K562 (cell line): ENCODE measurements around the gene OPHN1. TPM values are rescaled to one million over a fixed set of nuclear protein-coding genes. Genes with fewer than 3 reads are reported as not detected.

Source experiments
- ATAC-seq: fragments of 200-7000 bp; cut with Tn5 transposase; 3 replicates; pipeline ENCODE4 v1.9.1; 2020; ENCODE audit warnings: moderate library complexity
- BruUV-seq: library from RNA; stranded (reverse); fragments of 400-500 nt; replicated peaks from 2 replicates; lab custom pipeline; 2021; lab: Mats Ljungman, UMichigan
- CTCF ChIA-PET: fragments of 300-600 bp; formaldehyde crosslinking; extraction: SDS; loops from one replicate; lab custom pipeline; 2021; ENCODE audit warnings: low intra/inter-chr PET ratio; lab: Yijun Ruan, JAX
- POLR2A ChIA-PET: fragments of 300-600, 350-650 bp; sonication (Branson Sonifier 250); formaldehyde crosslinking; extraction: SDS; loops from one replicate; lab custom pipeline; 2021; ENCODE audit warnings: antibody characterized with exemption, inconsistent platforms; lab: Yijun Ruan, JAX
- DNase-seq, 4 experiments: peaks; one replicate each; pipeline versions ENCODE4 v3.0.0 to v3.0.0-alpha.2; 2011 to 2018; ENCODE audit warnings: low spot score in 3 of 4, mixed read lengths in 3 of 4; ENCODE audit errors: extremely low read depth in 1 of 4
- FAIRE-seq: peaks from 2 replicates; lab custom pipeline; 2011; peaks lifted over from hg19 to GRCh38; lab: Jason Lieb, UNC
- H2AFZ ChIP-seq: 2 replicates; pipeline ENCODE4 v1.6.0; 2011; ENCODE audit warnings: low read depth, low read length, control low read depth, inconsistent platforms
- H3K27ac ChIP-seq: fragments of 200-600 bp; 3 replicates; pipeline ENCODE4 v1.8.0; 2011; ENCODE audit warnings: low read depth, mild to moderate bottlenecking, control low read depth, inconsistent platforms, low read length, moderate library complexity, mixed read lengths; ENCODE audit errors: extremely low read depth
- H3K27me3 ChIP-seq, 2 experiments: fragments of 300-600 bp in 1 of 2; 2 replicates in 1 of 2; 3 replicates in 1 of 2; pipeline versions ENCODE4 v1.6.0 to v1.8.0; 2011; ENCODE audit warnings: inconsistent platforms in 2 of 2, low read length in 2 of 2, mild to moderate bottlenecking in 1 of 2, mixed read lengths in 1 of 2, moderate library complexity in 1 of 2; ENCODE audit not compliant: control insufficient read depth in 2 of 2, insufficient read depth in 2 of 2
- H3K36me3 ChIP-seq: fragments of 300-600 bp; 3 replicates; pipeline ENCODE4 v1.8.0; 2011; ENCODE audit warnings: mild to moderate bottlenecking, low read length, inconsistent platforms; ENCODE audit not compliant: control insufficient read depth, insufficient read depth
- H3K4me1 ChIP-seq, 2 experiments: fragments of 200-600 bp in 1 of 2; replicated peaks in 1 of 2; 2 replicates in 1 of 2; 3 replicates in 1 of 2; pipeline versions ENCODE4 v1.5.1 to v1.8.0; 2011; ENCODE audit warnings: inconsistent platforms in 2 of 2, low read length in 2 of 2, mild to moderate bottlenecking in 1 of 2, mixed read lengths in 1 of 2, moderate library complexity in 1 of 2; ENCODE audit not compliant: control insufficient read depth in 2 of 2, insufficient read depth in 2 of 2
- H3K4me2 ChIP-seq: 2 replicates; pipeline ENCODE4 v1.6.1; 2011; ENCODE audit warnings: low read length, control low read depth, inconsistent platforms, mixed read lengths; ENCODE audit not compliant: insufficient read depth
- H3K4me3 ChIP-seq: fragments of 200-600 bp; sonication (generic), shearing (Covaris generic); 2 replicates; pipeline ENCODE4 v1.5.1; 2016; ENCODE audit warnings: control low read depth, inconsistent platforms
- H3K79me2 ChIP-seq: fragments of 200-600 bp; 3 replicates; pipeline ENCODE4 v1.8.0; 2011; ENCODE audit warnings: low read length, inconsistent platforms; ENCODE audit not compliant: control insufficient read depth, insufficient read depth
- H3K9ac ChIP-seq, 2 experiments: 2 replicates each; pipeline versions ENCODE4 v1.6.0 to v1.6.1; 2011; ENCODE audit warnings: low read depth in 2 of 2, low read length in 2 of 2, control low read depth in 1 of 2, inconsistent platforms in 1 of 2, mild to moderate bottlenecking in 1 of 2, mixed read lengths in 1 of 2; ENCODE audit not compliant: insufficient read depth in 1 of 2
- H3K9me1 ChIP-seq: one replicate; pipeline ENCODE4 v1.6.0; 2011; ENCODE audit warnings: inconsistent platforms, mild to moderate bottlenecking, low read length, moderate library complexity; ENCODE audit not compliant: control insufficient read depth, insufficient read depth
- H3K9me3 ChIP-seq: replicated peaks from 2 replicates; pipeline ENCODE4 v1.5.1; 2011; ENCODE audit warnings: low read depth, low read length, inconsistent platforms; ENCODE audit not compliant: control insufficient read depth, insufficient read depth
- H4K20me1 ChIP-seq: replicated peaks from 2 replicates; pipeline ENCODE4 v1.6.1; 2011; ENCODE audit warnings: low read length, inconsistent platforms, mixed read lengths; ENCODE audit not compliant: control insufficient read depth, insufficient read depth
- ARID2 ChIP-seq: fragments of 450-650 bp; IDR thresholded peaks from 2 replicates; pipeline ENCODE4 v1.6.1; 2017; ENCODE audit warnings: antibody characterized with exemption, mild to moderate bottlenecking
- DACH1 ChIP-seq: fragments of 450-650 bp; IDR thresholded peaks from 2 replicates; pipeline ENCODE4 v1.6.1; 2018; ENCODE audit not compliant: partially characterized antibody
- FOXJ3 ChIP-seq: sonication (generic); formaldehyde crosslinking; IDR thresholded peaks from 2 replicates; pipeline ENCODE4 v1.4.0; 2020; ENCODE audit warnings: mild to moderate bottlenecking, missing genetic modification reagents
- HDAC1 ChIP-seq, 2 experiments: fragments of 450-650 bp; IDR thresholded peaks; 2 replicates each; pipeline ENCODE4 v1.6.1; 2016 to 2017; ENCODE audit warnings: inconsistent platforms in 1 of 2, mild to moderate bottlenecking in 1 of 2, moderate library complexity in 1 of 2
- MBD2 ChIP-seq: sonication (generic); IDR thresholded peaks from 2 replicates; pipeline ENCODE4 v1.6.1; 2016; ENCODE audit warnings: low read depth, borderline replicate concordance
- MCM2 ChIP-seq: fragments of 450-650 bp; IDR thresholded peaks from 2 replicates; pipeline ENCODE4 v1.6.1; 2017; ENCODE audit warnings: low read depth, mild to moderate bottlenecking
- MEF2A ChIP-seq: IDR thresholded peaks from 2 replicates; pipeline ENCODE4 v1.6.1; 2011; ENCODE audit warnings: low read depth, mild to moderate bottlenecking, low read length, moderate library complexity; ENCODE audit not compliant: control insufficient read depth
- NFATC3 ChIP-seq: fragments of 450-650 bp; IDR thresholded peaks from 2 replicates; pipeline ENCODE4 v1.6.1; 2017; ENCODE audit warnings: mild to moderate bottlenecking
- NONO ChIP-seq, 2 experiments: fragments of 200-400 bp in 1 of 2; fragments of 450-650 bp in 1 of 2; formaldehyde crosslinking in 1 of 2; IDR thresholded peaks; 2 replicates each; pipeline ENCODE4 v1.6.1; 2017; ENCODE audit warnings: low read depth in 2 of 2, mild to moderate bottlenecking in 2 of 2, moderate library complexity in 2 of 2, low read length in 1 of 2
- POLR2AphosphoS2 ChIP-seq: IDR thresholded peaks from 2 replicates; pipeline ENCODE4 v1.6.1; 2012; ENCODE audit warnings: low read length, improper control_type of control experiment
- RFX1 ChIP-seq: fragments of 450-650 bp; IDR thresholded peaks from 2 replicates; pipeline ENCODE4 v1.6.1; 2016; ENCODE audit warnings: mild to moderate bottlenecking, moderate library complexity
- SAFB2 ChIP-seq: fragments of 200-400 bp; formaldehyde crosslinking; IDR thresholded peaks from 2 replicates; pipeline ENCODE4 v1.6.1; 2018; ENCODE audit warnings: borderline replicate concordance, low read length, low read depth, moderate library complexity; ENCODE audit not compliant: severe bottlenecking
- TCF7 ChIP-seq: sonication (generic); IDR thresholded peaks from 2 replicates; pipeline ENCODE4 v1.6.1; 2016; ENCODE audit warnings: antibody characterized with exemption, borderline replicate concordance
- ZNF224 ChIP-seq: sonication (generic); formaldehyde crosslinking; IDR thresholded peaks from 2 replicates; pipeline ENCODE4 v1.8.0; 2022; ENCODE audit warnings: mild to moderate bottlenecking, missing genetic modification reagents
- WGBS: fragments of 100-300 bp; shearing (Covaris generic); methylation state at CpG from one replicate; pipeline ENCODE4 v1.1.6; 2016; ENCODE audit warnings: low coverage, mixed read lengths; ENCODE audit not compliant: insufficient coverage; ENCODE audit errors: missing lambda C conversion rate; 5-methylcytosine and 5-hydroxymethylcytosine counted together
- in situ Hi-C: fragments of 300-500 bp; cut with MboI; formaldehyde crosslinking; loops from 4 replicates; pipeline ENCODE4 v1.15.0; 2018; ENCODE audit warnings: inconsistent platforms, mixed read lengths
- intact Hi-C: fragments of 100-400 bp; cut with micrococcal nuclease; formaldehyde crosslinking; loops from 2 replicates; pipeline ENCODE4 v1.14.2; 2022
- polyA plus RNA-seq, 8 experiments: library from polyadenylated mRNA; depleted of rRNA in 4 of 8; stranded (reverse) in 5 of 8; unstranded in 3 of 8; fragments of >200 nt; fragmentation: Nextera tagmentation in 2 of 8; fragmentation: Illumina TruSeq in 1 of 8; extraction: Ambion mirVana in 2 of 8; extraction: Trizol in 1 of 8; gene quantifications; 2 replicates each; pipeline versions ENCODE4 v1.2.1 to v1.2.3, GENCODE V29; 2011 to 2014; ENCODE audit warnings: inconsistent platforms in 1 of 8, missing spikeins in 1 of 8
- total RNA-seq, 7 experiments: library from RNA; depleted of rRNA in 6 of 7; stranded (reverse); fragments of >200 nt in 6 of 7; fragmentation: Illumina TruSeq in 2 of 7; extraction: Trizol in 2 of 7; gene quantifications; 2 replicates each; pipeline versions ENCODE4 v1.2.1 to v1.2.3, GENCODE V29; 2011 to 2021; ENCODE audit warnings: low replicate concordance in 1 of 7

Gene OPHN1
- total and polyA plus RNA-seq, 9 of the 15 experiments (the other 6 are each of a cell fraction or from before 2014, with no cell fraction given), result 0.28 to 1.8 (median 1.0) TPM

DNA sequence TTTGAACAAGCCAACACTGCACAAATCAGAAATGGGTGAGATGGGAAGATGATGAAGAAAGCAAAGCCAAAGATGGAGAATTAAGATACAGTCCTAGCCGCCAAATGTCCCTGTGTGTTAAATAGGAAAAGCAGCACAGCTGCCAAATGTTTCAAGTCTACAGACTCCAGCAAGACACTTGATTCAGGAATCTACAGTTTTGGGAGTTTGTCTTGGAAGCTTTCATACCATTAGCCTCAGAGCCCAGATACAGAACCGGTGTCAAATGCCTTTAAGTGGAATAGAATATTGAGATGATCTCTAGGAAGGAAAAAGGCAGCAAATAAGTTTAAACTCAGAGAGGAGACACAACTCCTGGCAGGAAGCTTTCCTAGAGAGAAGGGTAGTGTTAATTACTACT is 30.3 kb downstream of the OPHN1 start:
- no peaks in the 10 kb centered on the region for H3K9me3 ChIP-seq
- H3K79me2 ChIP-seq, result no peaks in the 10 kb centered on the region
- intact Hi-C loops, result no loop called here
- no peak overlapping the region for H3K27ac ChIP-seq
- ChIA-PET CTCF (no interaction called here), POLR2A (interaction anchor here (0.6 kb wide), 1 partner anchor 791 kb away, joined by 3 read pairs; no protein-coding TSS in a partner anchor)
- no peaks in the 10 kb centered on the region for H3K27me3 ChIP-seq
- H4K20me1 ChIP-seq, result no peaks in the 10 kb centered on the region
- no peaks in the 10 kb centered on the region for H3K36me3 ChIP-seq
- no peak overlapping the region for H3K4me2 ChIP-seq
- DNase-seq (no peak), FAIRE-seq (no peak), ATAC-seq (no peak)
- no peak overlapping the region for H3K9ac ChIP-seq
- no peak overlapping the region for H2AFZ ChIP-seq
- TF ChIP-seq ZNF224 (CRISPR knock-in tag), result no peak
- no peak for TF ChIP-seq NFATC3
- TF ChIP-seq HDAC1 (IDR thresholded peaks at IDR 0.05), result no peak
- TF ChIP-seq DACH1, result no peak
- no peak for TF ChIP-seq ARID2
- TF ChIP-seq TCF7, result no peak
- no peak for TF ChIP-seq FOXJ3 (CRISPR knock-in tag)
- no peak for TF ChIP-seq MEF2A
- no peak for TF ChIP-seq MCM2
- no peak for TF ChIP-seq MBD2
- TF ChIP-seq NONO (IDR thresholded peaks at IDR 0.05; ENCODE audit: low read depth in 2 of 2, low read length in 1 of 2), result no peak
- TF ChIP-seq SAFB2, result no peak
- TF ChIP-seq POLR2AphosphoS2, result no peak
- no peak for TF ChIP-seq RFX1
- no peaks in the 10 kb centered on the region for H3K9me1 ChIP-seq
- no peak overlapping the region for H3K4me3 ChIP-seq
- no peaks in the 10 kb centered on the region; a peak in 1 of 5 replicates for H3K4me1 ChIP-seq
- no TSS peak for BruUV-seq
- 0% methylated on average over 2 of the region's 2 CpGs for WGBS
- in situ Hi-C loops, result no loop called here
